H1 (cell line): ENCODE results near the gene NANOS2. TPM values are rescaled to one million over a fixed set of nuclear protein-coding genes. Genes with fewer than 3 reads are reported as not detected.

ENCODE experiments used
- CTCF ChIA-PET: fragments of 300-600 bp; sonication (Branson Sonifier 250); formaldehyde crosslinking; loops from one replicate; lab custom pipeline; 2021; ENCODE audit not compliant: partially characterized antibody; lab: Charles Lee
- POLR2A ChIA-PET: fragments of 300-600 bp; sonication (Branson Sonifier 250); formaldehyde crosslinking; loops from one replicate; lab custom pipeline; 2021; ENCODE audit warnings: inconsistent platforms; ENCODE audit not compliant: partially characterized antibody; lab: Charles Lee
- DNase-seq, 2 experiments: peaks; one replicate each; pipeline versions ENCODE4 v3.0.0 to v3.0.0-alpha.2; 2010 to 2022; ENCODE audit warnings: low spot score in 2 of 2, low read depth in 1 of 2, mixed read lengths in 1 of 2
- FAIRE-seq: peaks from 2 replicates; lab custom pipeline; 2011; peaks lifted over from hg19 to GRCh38; lab: Jason Lieb, UNC
- H2AFZ ChIP-seq: 2 replicates; pipeline ENCODE4 v1.8.1; 2012; ENCODE audit warnings: low read length, inconsistent platforms
- H2AK5ac ChIP-seq: 2 replicates; pipeline ENCODE4 v1.6.1; 2013; ENCODE audit warnings: low read depth, low read length
- H2BK120ac ChIP-seq: replicated peaks from 2 replicates; pipeline ENCODE3; 2013; ENCODE audit warnings: low read depth, low read length, inconsistent platforms
- H2BK12ac ChIP-seq: 2 replicates; pipeline ENCODE4 v1.6.1; 2013; ENCODE audit warnings: low read depth, low read length
- H2BK15ac ChIP-seq: 2 replicates; pipeline ENCODE4 v1.6.1; 2013; ENCODE audit warnings: low read length
- H2BK20ac ChIP-seq: 2 replicates; pipeline ENCODE4 v1.6.1; 2013; ENCODE audit warnings: low read length
- H2BK5ac ChIP-seq: 2 replicates; pipeline ENCODE4 v1.6.1; 2013; ENCODE audit warnings: low read depth, low read length
- H3K14ac ChIP-seq: 2 replicates; pipeline ENCODE4 v1.6.1; 2013; ENCODE audit warnings: inconsistent platforms; ENCODE audit not compliant: insufficient read length
- H3K18ac ChIP-seq: 2 replicates; pipeline ENCODE4 v1.6.1; 2013; ENCODE audit warnings: low read length; ENCODE audit errors: extremely low read depth
- H3K23ac ChIP-seq: 2 replicates; pipeline ENCODE4 v1.6.1; 2013; ENCODE audit warnings: inconsistent platforms; ENCODE audit not compliant: insufficient read length
- H3K23me2 ChIP-seq: 2 replicates; pipeline ENCODE4 v1.6.1; 2013; ENCODE audit warnings: low read depth, low read length
- H3K27ac ChIP-seq: 2 replicates; pipeline ENCODE4 v1.6.1; 2011; ENCODE audit warnings: low read depth, low read length, inconsistent platforms
- H3K27me3 ChIP-seq, 4 experiments: replicated peaks in 1 of 4; 1 replicate in 1 of 4; 2 replicates in 3 of 4; pipeline versions ENCODE4 v1.6.1 to v1.8.1; 2011 to 2013; ENCODE audit warnings: low read length in 3 of 4, mild to moderate bottlenecking in 3 of 4, inconsistent platforms in 2 of 4, mixed read lengths in 2 of 4, moderate library complexity in 1 of 4; ENCODE audit not compliant: control insufficient read depth in 3 of 4, insufficient read depth in 3 of 4; ENCODE audit errors: extremely low read depth in 1 of 4
- H3K36me3 ChIP-seq, 4 experiments: 2 replicates each; pipeline versions ENCODE4 v1.6.1 to v1.8.1; 2011 to 2013; ENCODE audit warnings: mild to moderate bottlenecking in 4 of 4, low read length in 3 of 4, moderate library complexity in 2 of 4, control low read depth in 1 of 4, inconsistent platforms in 1 of 4; ENCODE audit not compliant: insufficient read depth in 4 of 4, control insufficient read depth in 2 of 4
- H3K4ac ChIP-seq: replicated peaks from 2 replicates; pipeline ENCODE3; 2013; ENCODE audit warnings: low read length, low read depth, mixed read lengths, inconsistent platforms; ENCODE audit not compliant: insufficient read length
- H3K4me1 ChIP-seq, 4 experiments: replicated peaks in 1 of 4; 1 replicate in 1 of 4; 2 replicates in 3 of 4; pipeline versions ENCODE4 v1.6.1 to v1.8.1; 2011 to 2013; ENCODE audit warnings: low read length in 3 of 4, inconsistent platforms in 2 of 4, mixed read lengths in 1 of 4; ENCODE audit not compliant: insufficient read depth in 4 of 4, control insufficient read depth in 3 of 4
- H3K4me2 ChIP-seq, 2 experiments: 2 replicates each; pipeline versions ENCODE4 v1.6.1 to v1.8.1; 2011 to 2013; ENCODE audit warnings: low read depth in 2 of 2, low read length in 2 of 2, control low read depth in 1 of 2, inconsistent platforms in 1 of 2, mild to moderate bottlenecking in 1 of 2; ENCODE audit not compliant: insufficient read depth in 1 of 2
- H3K4me3 ChIP-seq, 4 experiments: fragments of 200-600, 300-600 bp in 1 of 4; sonication (generic), shearing (Covaris generic), sonication (Bioruptor Twin) in 1 of 4; 2 replicates each; pipeline versions ENCODE4 v1.5.1 to v1.8.1; 2011 to 2016; ENCODE audit warnings: low read length in 4 of 4, low read depth in 3 of 4, control low read depth in 2 of 4, inconsistent platforms in 2 of 4, mild to moderate bottlenecking in 2 of 4, mixed read lengths in 1 of 4, moderate library complexity in 1 of 4; ENCODE audit not compliant: insufficient read depth in 2 of 4; ENCODE audit errors: extremely low read depth in 1 of 4
- H3K56ac ChIP-seq: replicated peaks from 2 replicates; pipeline ENCODE3; 2013; ENCODE audit warnings: low read depth, mild to moderate bottlenecking, mixed read lengths, low read length, inconsistent platforms; ENCODE audit not compliant: insufficient read length
- H3K79me1 ChIP-seq: 2 replicates; pipeline ENCODE4 v1.6.1; 2013; ENCODE audit warnings: low read depth, low read length, control low read depth
- H3K79me2 ChIP-seq, 2 experiments: 2 replicates each; pipeline versions ENCODE4 v1.6.1 to v1.8.1; 2012 to 2013; ENCODE audit warnings: low read length in 2 of 2, mild to moderate bottlenecking in 2 of 2, inconsistent platforms in 1 of 2; ENCODE audit not compliant: insufficient read depth in 2 of 2, control insufficient read depth in 1 of 2
- H3K9ac ChIP-seq, 4 experiments: replicated peaks in 1 of 4; 1 replicate in 1 of 4; 2 replicates in 3 of 4; pipeline versions ENCODE4 v1.6.1 to v1.8.1; 2011 to 2013; ENCODE audit warnings: low read depth in 3 of 4, low read length in 3 of 4, control low read depth in 2 of 4, mild to moderate bottlenecking in 2 of 4, moderate library complexity in 2 of 4, inconsistent platforms in 1 of 4; ENCODE audit errors: extremely low read depth in 1 of 4
- H3K9me3 ChIP-seq, 2 experiments: 2 replicates each; pipeline versions ENCODE4 v1.6.1 to v1.8.1; 2012 to 2013; ENCODE audit warnings: mild to moderate bottlenecking in 2 of 2, moderate library complexity in 2 of 2, control low read depth in 1 of 2, inconsistent platforms in 1 of 2, low read depth in 1 of 2, low read length in 1 of 2, mixed read lengths in 1 of 2; ENCODE audit not compliant: insufficient read depth in 2 of 2
- H4K20me1 ChIP-seq, 2 experiments: replicated peaks in 1 of 2; 2 replicates each; pipeline versions ENCODE3 to v1.8.1; 2011 to 2013; ENCODE audit warnings: inconsistent platforms in 2 of 2, low read length in 2 of 2, mild to moderate bottlenecking in 1 of 2; ENCODE audit not compliant: insufficient read depth in 2 of 2, control insufficient read depth in 1 of 2
- H4K5ac ChIP-seq: 2 replicates; pipeline ENCODE4 v1.6.1; 2013; ENCODE audit warnings: low read length, low read depth, mixed read lengths, inconsistent platforms; ENCODE audit not compliant: insufficient read length
- H4K8ac ChIP-seq: 2 replicates; pipeline ENCODE4 v1.8.0; 2013; ENCODE audit warnings: mild to moderate bottlenecking, moderate library complexity, low read length, inconsistent platforms; ENCODE audit not compliant: insufficient read depth; ENCODE audit errors: extremely low read depth
- H4K91ac ChIP-seq: replicated peaks from 2 replicates; pipeline ENCODE3; 2013; ENCODE audit warnings: low read length, mixed read lengths, inconsistent platforms; ENCODE audit not compliant: insufficient read length
- BCL11A ChIP-seq, 2 experiments: IDR thresholded peaks; one replicate each; pipeline ENCODE4 v1.6.1; 2011; ENCODE audit warnings: low read depth in 2 of 2, low read length in 2 of 2, mild to moderate bottlenecking in 2 of 2
- GTF2F1 ChIP-seq: IDR thresholded peaks from 2 replicates; pipeline ENCODE4 v1.6.1; 2012; ENCODE audit warnings: low read depth, low read length, improper control_type of control experiment, borderline replicate concordance
- KDM5A ChIP-seq: fragments of 200-600 bp; IDR thresholded peaks from 2 replicates; pipeline ENCODE4 v1.7.1; 2012; ENCODE audit warnings: mild to moderate bottlenecking, low read length, inconsistent platforms, mixed read lengths
- RXRA ChIP-seq: IDR thresholded peaks from 2 replicates; pipeline ENCODE4 v1.6.1; 2011; ENCODE audit warnings: low read depth, mild to moderate bottlenecking, low read length, moderate library complexity; ENCODE audit not compliant: insufficient read depth
- YY1 ChIP-seq: IDR thresholded peaks from 2 replicates; pipeline ENCODE4 v1.6.1; 2011; ENCODE audit warnings: low read depth, mild to moderate bottlenecking, low read length
- WGBS, 2 experiments: shearing (Covaris generic) in 1 of 2; methylation state at CpG; one replicate each; pipeline versions ENCODE4 v1.1.6 to v1.1.7; 2013 to 2015; ENCODE audit warnings: low lambda C conversion rate in 2 of 2, mixed read lengths in 2 of 2, inconsistent platforms in 1 of 2, low coverage in 1 of 2, missing lambda C conversion rate in 1 of 2; ENCODE audit not compliant: insufficient replicate concordance in 2 of 2, insufficient coverage in 1 of 2, insufficient read length in 1 of 2; ENCODE audit errors: extremely low coverage in 1 of 2, missing lambda C conversion rate in 1 of 2; 5-methylcytosine and 5-hydroxymethylcytosine counted together
- polyA plus RNA-seq, 7 experiments: library from polyadenylated mRNA; depleted of rRNA in 3 of 7; stranded (reverse) in 5 of 7; unstranded in 2 of 7; fragments of >200 nt in 5 of 7; fragments of 200-250 nt in 2 of 7; gene quantifications; 1 replicate in 5 of 7; 2 replicates in 1 of 7; 4 replicates in 1 of 7; pipeline versions ENCODE4 v1.2.1 to v1.2.3, GENCODE V29; 2011 to 2013; ENCODE audit warnings: missing spikeins in 2 of 7, mixed read lengths in 2 of 7
- total RNA-seq: library from RNA; stranded (reverse); fragmentation: NEBNext Ultra II Directional; extraction: Animal tissue kit (Norgen Biotek cat#: 25700); gene quantifications from 2 replicates; pipeline ENCODE4 v1.2.1, GENCODE V29; 2021

The NANOS2 gene
- total and polyA plus RNA-seq, 2 of the 8 experiments (the other 6 are each of a cell fraction or from before 2014, with no cell fraction given): 0.20 TPM; not detected in 1

DNA sequence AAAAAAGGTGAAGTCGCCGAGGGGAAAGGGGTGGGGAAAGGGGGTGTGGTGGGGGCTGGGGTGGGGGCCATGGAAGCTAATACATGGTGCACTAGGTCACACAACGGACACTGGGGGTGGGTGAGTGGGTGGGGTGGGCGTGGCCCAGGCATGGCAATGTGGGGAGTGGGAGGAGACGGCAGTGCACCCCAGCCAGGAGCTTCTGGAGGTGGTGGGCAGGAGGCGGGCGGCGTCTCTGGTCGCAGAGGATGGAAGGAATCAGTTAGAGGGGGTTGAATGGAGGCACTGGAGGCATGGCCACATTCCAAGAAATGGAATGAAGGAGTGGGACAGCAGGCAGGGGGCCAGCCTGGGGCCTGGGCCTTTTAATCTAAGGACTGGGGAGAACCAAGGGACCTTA is 19.2 kb upstream of the NANOS2 start:
- no peak for TF ChIP-seq GTF2F1
- TF ChIP-seq YY1: no peak
- TF ChIP-seq KDM5A: no peak
- TF ChIP-seq BCL11A (IDR thresholded peaks at IDR 0.05; ENCODE audit: low read depth in 2 of 2, low read length in 2 of 2): no peak
- TF ChIP-seq RXRA: no peak
- POLR2A ChIA-PET: interaction anchor here (0.8 to 1.1 kb wide), 2 partner anchors 26 to 40 kb away, joined by 3 read pairs; no protein-coding TSS in a partner anchor
- H3K36me3 ChIP-seq: no peaks in the 10 kb centered on the region; a peak in 1 of 8 replicates
- H3K23me2 ChIP-seq: no peaks in the 10 kb centered on the region
- H2AFZ ChIP-seq: no peak overlapping the region
- H3K23ac ChIP-seq: no peak overlapping the region
- no peak overlapping the region for H3K18ac ChIP-seq
- no peak overlapping the region for H2BK20ac ChIP-seq
- H2BK120ac ChIP-seq: no peak overlapping the region
- no peak overlapping the region for H2BK12ac ChIP-seq
- peaks cover 1 to 11% (median 4%) of the 10 kb centered on the region in 4 experiments; a peak in 5 of 7 replicates for H3K27me3 ChIP-seq
- CTCF ChIA-PET: interaction anchor here (1.2 to 2.1 kb wide), 2 partner anchors 14 to 144 kb away, joined by 3 to 5 read pairs; no protein-coding TSS in a partner anchor
- no peak overlapping the region for H3K9ac ChIP-seq
- 95% methylated on average over 7 of the region's 9 CpGs; no CpG with 5 or more reads in 1 of the 2 experiments for WGBS, 2 experiments
- no peaks in the 10 kb centered on the region for H3K9me3 ChIP-seq
- H2BK15ac ChIP-seq: no peak overlapping the region
- H4K20me1 ChIP-seq: peaks cover 0 to 2% of the 10 kb centered on the region in 2 experiments
- no peak overlapping the region for H4K5ac ChIP-seq
- no peak overlapping the region for H3K56ac ChIP-seq
- H2BK5ac ChIP-seq: no peak overlapping the region
- H3K27ac ChIP-seq: no peak overlapping the region
- no peak overlapping the region for H4K8ac ChIP-seq
- no peak for DNase-seq
- no peak overlapping the region for H2AK5ac ChIP-seq
- H3K4me1 ChIP-seq: peaks cover 0 to 3% (median 0%) of the 10 kb centered on the region in 4 experiments; a peak in 2 of 7 replicates
- no peak overlapping the region for H4K91ac ChIP-seq
- no peaks in the 10 kb centered on the region for H3K79me1 ChIP-seq
- H3K4ac ChIP-seq: no peak overlapping the region
- FAIRE-seq: no peak
- H3K4me3 ChIP-seq: no peak overlapping the region
- H3K4me2 ChIP-seq: no peak overlapping the region
- H3K14ac ChIP-seq: no peak overlapping the region
- no peaks in the 10 kb centered on the region for H3K79me2 ChIP-seq
